ENCODE results near the gene FAM114A1.

The FAM114A1 gene

DNA sequence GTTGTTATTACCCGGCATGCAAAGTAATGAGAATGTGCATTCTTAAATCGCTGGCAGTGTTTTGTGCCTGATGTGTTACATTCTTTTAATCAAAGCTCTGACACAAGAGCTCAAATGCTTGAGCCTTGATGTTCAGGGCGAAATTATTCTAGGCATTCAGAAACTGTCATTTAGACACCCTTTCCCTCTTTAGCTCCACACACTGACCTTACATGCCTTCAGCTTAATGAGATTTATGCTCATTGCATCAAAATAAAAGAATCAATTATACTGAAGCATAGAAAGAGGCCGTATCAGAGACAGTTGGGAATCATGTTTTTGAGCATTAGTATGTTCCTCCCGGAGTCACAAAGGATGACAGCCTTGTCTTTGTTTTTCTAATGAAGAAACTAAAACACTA, 56.7 kb downstream of the FAM114A1 start:
- H3K36me3 ChIP-seq (ENCODE audit: control insufficient read depth, low read length) = no peaks in the 10 kb centered on the region
- no peaks in the 10 kb centered on the region; the same call in 1 of the 2 replicates for H3K27me3 ChIP-seq (ENCODE audit: control insufficient read depth, low read length)
- no peaks in the 10 kb centered on the region for H4K20me1 ChIP-seq (ENCODE audit: control insufficient read depth, insufficient read depth, low read depth, low read length)
- H3K4me2 ChIP-seq (ENCODE audit: low read length) = no peak overlapping the region
- no peak overlapping the region for H3K27ac ChIP-seq (ENCODE audit: low read depth, low read length)
- H3K79me2 ChIP-seq (ENCODE audit: control insufficient read depth, low read length) = no peaks in the 10 kb centered on the region
- no peaks in the 10 kb centered on the region for H3K9me3 ChIP-seq (ENCODE audit: control insufficient read depth, insufficient read depth, low read length)
- H3F3A ChIP-seq (ENCODE audit: control insufficient read depth, insufficient read depth) = no peaks in the 10 kb centered on the region
- TF ChIP-seq, protein P1, sequence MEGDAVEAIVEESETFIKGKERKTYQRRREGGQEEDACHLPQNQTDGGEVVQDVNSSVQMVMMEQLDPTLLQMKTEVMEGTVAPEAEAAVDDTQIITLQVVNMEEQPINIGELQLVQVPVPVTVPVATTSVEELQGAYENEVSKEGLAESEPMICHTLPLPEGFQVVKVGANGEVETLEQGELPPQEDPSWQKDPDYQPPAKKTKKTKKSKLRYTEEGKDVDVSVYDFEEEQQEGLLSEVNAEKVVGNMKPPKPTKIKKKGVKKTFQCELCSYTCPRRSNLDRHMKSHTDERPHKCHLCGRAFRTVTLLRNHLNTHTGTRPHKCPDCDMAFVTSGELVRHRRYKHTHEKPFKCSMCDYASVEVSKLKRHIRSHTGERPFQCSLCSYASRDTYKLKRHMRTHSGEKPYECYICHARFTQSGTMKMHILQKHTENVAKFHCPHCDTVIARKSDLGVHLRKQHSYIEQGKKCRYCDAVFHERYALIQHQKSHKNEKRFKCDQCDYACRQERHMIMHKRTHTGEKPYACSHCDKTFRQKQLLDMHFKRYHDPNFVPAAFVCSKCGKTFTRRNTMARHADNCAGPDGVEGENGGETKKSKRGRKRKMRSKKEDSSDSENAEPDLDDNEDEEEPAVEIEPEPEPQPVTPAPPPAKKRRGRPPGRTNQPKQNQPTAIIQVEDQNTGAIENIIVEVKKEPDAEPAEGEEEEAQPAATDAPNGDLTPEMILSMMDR (IDR thresholded peaks at IDR 0.05; ENCODE audit: low read depth, low read length, poor library complexity, severe bottlenecking) = no peak
- no peak for TF ChIP-seq EZH2phosphoT487 (IDR thresholded peaks at IDR 0.05; ENCODE audit: borderline replicate concordance, low read length)
- no peak overlapping the region for H3K4me3 ChIP-seq (ENCODE audit: low read length)
- H3K4me1 ChIP-seq (ENCODE audit: control insufficient read depth, low read length) = no peaks in the 10 kb centered on the region
- no peaks in the 10 kb centered on the region for H3K9me2 ChIP-seq (replicated peaks; ENCODE audit: control insufficient read depth, low read length)

DNA sequence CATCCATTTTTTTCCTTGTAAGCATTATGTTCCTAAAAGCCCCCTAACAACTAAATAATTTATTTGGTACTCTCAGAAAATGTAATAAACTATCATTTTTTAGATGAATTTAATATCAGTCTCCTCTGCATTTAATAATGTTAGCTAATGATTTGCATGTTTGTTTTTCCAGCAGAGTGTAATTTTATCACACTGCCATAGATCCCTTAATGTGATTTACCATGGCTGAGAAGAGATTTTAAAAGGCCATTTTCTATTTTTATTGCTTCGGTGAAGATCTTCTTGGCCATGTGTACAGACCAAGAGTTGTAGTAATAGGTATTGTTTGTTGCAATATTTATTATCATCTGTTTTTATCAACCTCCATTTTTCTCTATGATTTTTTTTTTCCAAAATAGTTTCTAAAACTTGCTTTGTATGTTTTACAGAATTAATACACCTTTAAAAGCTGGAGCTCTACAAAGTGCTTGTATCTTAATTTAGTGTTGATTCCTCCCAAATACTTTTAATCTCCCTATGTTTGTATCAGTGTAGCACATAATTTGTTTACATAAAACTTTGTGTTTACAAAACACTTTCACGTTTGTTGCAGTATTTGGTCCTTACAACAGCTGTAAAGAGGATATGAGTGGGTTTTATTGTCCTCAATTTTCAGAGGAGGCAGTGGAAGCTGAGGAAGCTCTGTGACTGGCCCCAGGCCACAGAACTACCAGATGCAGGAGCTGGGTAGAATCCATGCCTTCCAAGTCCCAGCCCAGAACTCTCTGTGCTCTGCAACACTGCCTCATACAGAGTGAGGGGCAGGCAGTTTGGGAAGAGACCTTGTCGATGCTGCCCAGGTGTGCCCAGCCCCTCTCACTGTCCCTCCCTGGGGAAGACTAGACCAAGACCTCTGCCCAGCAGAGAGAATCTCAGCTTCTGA, 58.1 kb downstream of the FAM114A1 start:
- H3K36me3 ChIP-seq (ENCODE audit: control insufficient read depth, low read length) = no peaks in the 10 kb centered on the region
- TF ChIP-seq EZH2phosphoT487 (IDR thresholded peaks at IDR 0.05; ENCODE audit: borderline replicate concordance, low read length) = no peak
- TF ChIP-seq, protein P1 (IDR thresholded peaks at IDR 0.05; ENCODE audit: low read depth, low read length, poor library complexity, severe bottlenecking) = no peak
- no peak overlapping the region for H3K27ac ChIP-seq (ENCODE audit: low read depth, low read length)

DNA sequence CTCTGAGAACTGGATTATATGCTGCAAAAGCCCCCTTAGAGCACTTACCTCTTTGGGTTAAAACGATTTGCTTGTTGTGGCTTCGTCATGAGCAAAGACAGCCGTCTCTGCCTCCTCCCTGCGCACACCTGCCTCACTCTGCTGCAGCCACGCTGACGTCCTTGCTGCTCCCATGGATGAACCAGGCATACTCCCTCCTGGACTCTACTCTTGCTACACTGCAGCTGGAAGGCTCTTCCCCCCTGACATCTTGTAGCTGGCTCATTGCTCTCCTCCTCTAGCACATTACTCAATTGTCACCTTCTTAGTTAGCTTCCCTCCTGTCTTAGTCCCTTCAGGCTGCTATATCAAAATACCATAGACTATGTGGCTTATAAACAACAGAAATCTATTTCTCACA, 59.3 kb downstream of the FAM114A1 start:
- H3K79me2 ChIP-seq (ENCODE audit: control insufficient read depth, low read length) = no peaks in the 10 kb centered on the region
- no peaks in the 10 kb centered on the region for H3K36me3 ChIP-seq (ENCODE audit: control insufficient read depth, low read length)
- no peak overlapping the region for H3K27ac ChIP-seq (ENCODE audit: low read depth, low read length)
- H3K27me3 ChIP-seq (ENCODE audit: control insufficient read depth, low read length) = no peaks in the 10 kb centered on the region; the same call in 1 of the 2 replicates
- H3K9me2 ChIP-seq (replicated peaks; ENCODE audit: control insufficient read depth, low read length) = no peaks in the 10 kb centered on the region
- no peak for TF ChIP-seq EZH2phosphoT487 (IDR thresholded peaks at IDR 0.05; ENCODE audit: borderline replicate concordance, low read length)
- TF ChIP-seq, protein P1 (IDR thresholded peaks at IDR 0.05; ENCODE audit: low read depth, low read length, poor library complexity, severe bottlenecking) = no peak
- H3K9me3 ChIP-seq (ENCODE audit: control insufficient read depth, insufficient read depth, low read length) = no peaks in the 10 kb centered on the region
- no peak overlapping the region for H3K4me2 ChIP-seq (ENCODE audit: low read length)
- no peaks in the 10 kb centered on the region for H3K4me1 ChIP-seq (ENCODE audit: control insufficient read depth, low read length)
- H3K4me3 ChIP-seq (ENCODE audit: low read length) = no peak overlapping the region
- no peaks in the 10 kb centered on the region for H4K20me1 ChIP-seq (ENCODE audit: control insufficient read depth, insufficient read depth, low read depth, low read length)
- H3F3A ChIP-seq (ENCODE audit: control insufficient read depth, insufficient read depth) = no peaks in the 10 kb centered on the region

More for the DNA sequence above, 58.1 kb downstream of the FAM114A1 start:
- Histone ChIP-seq H3K27me3 (ENCODE audit: control insufficient read depth, low read length) (no peaks in the 10 kb centered on the region; the same call in 1 of the 2 replicates), H3K79me2 (ENCODE audit: control insufficient read depth, low read length) (no peaks in the 10 kb centered on the region), H3K4me3 (ENCODE audit: low read length) (no peak overlapping the region), H4K20me1 (ENCODE audit: control insufficient read depth, insufficient read depth, low read depth, low read length) (no peaks in the 10 kb centered on the region), H3K4me2 (ENCODE audit: low read length) (no peak overlapping the region), H3F3A (ENCODE audit: control insufficient read depth, insufficient read depth) (no peaks in the 10 kb centered on the region), H3K4me1 (ENCODE audit: control insufficient read depth, low read length) (no peaks in the 10 kb centered on the region), H3K9me2 (replicated peaks; ENCODE audit: control insufficient read depth, low read length) (no peaks in the 10 kb centered on the region), H3K9me3 (ENCODE audit: control insufficient read depth, insufficient read depth, low read length) (no peaks in the 10 kb centered on the region)

Data from DOHH2 (cell line).